CD14-positive monocyte (primary cell): ENCODE data around the gene PPFIA1. TPM values are rescaled to one million over a fixed set of nuclear protein-coding genes. Genes with fewer than 3 reads are reported as not detected.

Experiments used
- DNase-seq, 3 donors: peaks; one replicate each; pipeline ENCODE4 v3.0.0-alpha.2; 2011 to 2022
- H2AFZ ChIP-seq: 2 replicates; pipeline ENCODE4 v1.6.0; 2012; ENCODE audit warnings: mild to moderate bottlenecking, low read depth, low read length, inconsistent platforms; ENCODE audit not compliant: insufficient read depth, poor library complexity, severe bottlenecking
- H3K27ac ChIP-seq, 2 donors: 1 replicate in 1 of 2; 2 replicates in 1 of 2; pipeline ENCODE4 v1.5.1; 2012 to 2013; ENCODE audit warnings: low read length in 2 of 2, control low read depth in 1 of 2, inconsistent platforms in 1 of 2, low read depth in 1 of 2, mild to moderate bottlenecking in 1 of 2
- H3K27me3 ChIP-seq, 2 donors: one replicate each; pipeline versions ENCODE4 v1.6.0 to v1.6.1; 2011 to 2013; ENCODE audit warnings: low read length in 2 of 2; ENCODE audit not compliant: control insufficient read depth in 2 of 2, insufficient read depth in 2 of 2
- H3K36me3 ChIP-seq, 2 donors: replicated peaks in 1 of 2; 1 replicate in 1 of 2; 2 replicates in 1 of 2; pipeline versions ENCODE4 v1.5.1 to v1.6.1; 2012 to 2013; ENCODE audit warnings: low read length in 2 of 2, control low read depth in 1 of 2, inconsistent platforms in 1 of 2, mild to moderate bottlenecking in 1 of 2; ENCODE audit not compliant: insufficient read depth in 2 of 2, control insufficient read depth in 1 of 2
- H3K4me1 ChIP-seq, 2 donors: 1 replicate in 1 of 2; 2 replicates in 1 of 2; pipeline versions ENCODE4 v1.5.1 to v1.6.1; 2012 to 2013; ENCODE audit warnings: low read length in 2 of 2, control low read depth in 1 of 2, inconsistent platforms in 1 of 2, mild to moderate bottlenecking in 1 of 2, moderate library complexity in 1 of 2; ENCODE audit not compliant: insufficient read depth in 2 of 2, control insufficient read depth in 1 of 2
- H3K4me2 ChIP-seq: replicated peaks from 2 replicates; pipeline ENCODE3; 2012; ENCODE audit warnings: low read length, moderate library complexity, mild to moderate bottlenecking; ENCODE audit not compliant: poor library complexity, severe bottlenecking; ENCODE audit errors: extremely low read depth
- H3K4me3 ChIP-seq, 3 experiments: fragments of 200-600 bp in 1 of 3; sonication (generic) in 1 of 3; replicated peaks in 1 of 3; 1 replicate in 2 of 3; 2 replicates in 1 of 3; pipeline ENCODE4 v1.5.1; 2011 to 2013; ENCODE audit warnings: low read length in 3 of 3, mild to moderate bottlenecking in 3 of 3, control low read depth in 2 of 3, low read depth in 2 of 3, inconsistent platforms in 1 of 3, moderate library complexity in 1 of 3
- H3K79me2 ChIP-seq: 2 replicates; pipeline ENCODE4 v1.6.0; 2012; ENCODE audit warnings: mild to moderate bottlenecking, control low read depth, inconsistent platforms, low read length, moderate library complexity; ENCODE audit not compliant: insufficient read depth
- H3K9ac ChIP-seq: 2 replicates; pipeline ENCODE4 v1.6.0; 2017; ENCODE audit warnings: low read length, mild to moderate bottlenecking; ENCODE audit not compliant: insufficient read depth, poor library complexity, severe bottlenecking
- H3K9me3 ChIP-seq, 2 donors: replicated peaks in 1 of 2; 1 replicate in 1 of 2; 2 replicates in 1 of 2; pipeline versions ENCODE4 v1.5.1 to v1.6.1; 2012 to 2013; ENCODE audit warnings: low read length in 2 of 2, control low read depth in 1 of 2; ENCODE audit not compliant: control insufficient read depth in 1 of 2, insufficient read depth in 1 of 2
- H4K20me1 ChIP-seq: 2 replicates; pipeline ENCODE4 v1.6.0; 2012; ENCODE audit warnings: mild to moderate bottlenecking, low read length, control low read depth, moderate library complexity; ENCODE audit not compliant: insufficient read depth
- H3K27ac Mint-ChIP-seq, 7 donors: one replicate each; pipeline ENCODE4 v1.8.0; 2020; ENCODE audit warnings: mild to moderate bottlenecking in 7 of 7, mixed read lengths in 7 of 7, moderate library complexity in 6 of 7, inconsistent platforms in 2 of 7
- H3K27me3 Mint-ChIP-seq, 3 donors: one replicate each; pipeline ENCODE4 v1.8.0; 2021 to 2022; ENCODE audit warnings: low read depth in 3 of 3, mild to moderate bottlenecking in 3 of 3, mixed read lengths in 3 of 3, moderate library complexity in 3 of 3, inconsistent platforms in 1 of 3
- H3K36me3 Mint-ChIP-seq, 2 donors: one replicate each; pipeline ENCODE4 v1.8.0; 2020; ENCODE audit warnings: mixed read lengths in 2 of 2, inconsistent platforms in 1 of 2, mild to moderate bottlenecking in 1 of 2
- H3K4me1 Mint-ChIP-seq: one replicate; pipeline ENCODE4 v1.8.0; 2020; ENCODE audit warnings: mild to moderate bottlenecking, mixed read lengths
- H3K4me3 Mint-ChIP-seq, 2 donors: one replicate each; pipeline ENCODE4 v1.8.0; 2020; ENCODE audit warnings: mild to moderate bottlenecking in 2 of 2, mixed read lengths in 2 of 2, moderate library complexity in 1 of 2
- H3K9me3 Mint-ChIP-seq, 7 donors: one replicate each; pipeline ENCODE4 v1.8.0; 2020 to 2022; ENCODE audit warnings: mixed read lengths in 7 of 7, mild to moderate bottlenecking in 6 of 7, moderate library complexity in 6 of 7, inconsistent platforms in 2 of 7
- WGBS: methylation state at CpG from one replicate; pipeline ENCODE4 v1.1.5; 2013; ENCODE audit warnings: missing lambda C conversion rate; ENCODE audit not compliant: insufficient coverage; 5-methylcytosine and 5-hydroxymethylcytosine counted together
- intact Hi-C, 2 donors: fragments of 100-400 bp; cut with micrococcal nuclease; formaldehyde crosslinking; loops; one replicate each; pipeline versions ENCODE4 v1.15.0 to v1.15.1; 2023
- polyA plus RNA-seq, 3 donors: library from polyadenylated mRNA; depleted of rRNA in 1 of 3; unstranded in 2 of 3; stranded (reverse) in 1 of 3; fragments of 300-500 nt in 2 of 3; fragments of >200 nt in 1 of 3; fragmentation: Illumina TruSeq in 2 of 3; gene quantifications; 1 replicate in 2 of 3; 2 replicates in 1 of 3; pipeline ENCODE4 v1.2.3, GENCODE V29; 2012 to 2021
- TF ChIP-seq, protein P1 (sequence below): fragments of 200-600 bp; IDR thresholded peaks from one replicate; pipeline ENCODE4 v1.8.0; 2022; ENCODE audit warnings: antibody characterized with exemption, mild to moderate bottlenecking

PPFIA1 gene
- polyA plus RNA-seq, 3 donors = 7.5 to 65.7 (median 15.5) TPM

DNA sequence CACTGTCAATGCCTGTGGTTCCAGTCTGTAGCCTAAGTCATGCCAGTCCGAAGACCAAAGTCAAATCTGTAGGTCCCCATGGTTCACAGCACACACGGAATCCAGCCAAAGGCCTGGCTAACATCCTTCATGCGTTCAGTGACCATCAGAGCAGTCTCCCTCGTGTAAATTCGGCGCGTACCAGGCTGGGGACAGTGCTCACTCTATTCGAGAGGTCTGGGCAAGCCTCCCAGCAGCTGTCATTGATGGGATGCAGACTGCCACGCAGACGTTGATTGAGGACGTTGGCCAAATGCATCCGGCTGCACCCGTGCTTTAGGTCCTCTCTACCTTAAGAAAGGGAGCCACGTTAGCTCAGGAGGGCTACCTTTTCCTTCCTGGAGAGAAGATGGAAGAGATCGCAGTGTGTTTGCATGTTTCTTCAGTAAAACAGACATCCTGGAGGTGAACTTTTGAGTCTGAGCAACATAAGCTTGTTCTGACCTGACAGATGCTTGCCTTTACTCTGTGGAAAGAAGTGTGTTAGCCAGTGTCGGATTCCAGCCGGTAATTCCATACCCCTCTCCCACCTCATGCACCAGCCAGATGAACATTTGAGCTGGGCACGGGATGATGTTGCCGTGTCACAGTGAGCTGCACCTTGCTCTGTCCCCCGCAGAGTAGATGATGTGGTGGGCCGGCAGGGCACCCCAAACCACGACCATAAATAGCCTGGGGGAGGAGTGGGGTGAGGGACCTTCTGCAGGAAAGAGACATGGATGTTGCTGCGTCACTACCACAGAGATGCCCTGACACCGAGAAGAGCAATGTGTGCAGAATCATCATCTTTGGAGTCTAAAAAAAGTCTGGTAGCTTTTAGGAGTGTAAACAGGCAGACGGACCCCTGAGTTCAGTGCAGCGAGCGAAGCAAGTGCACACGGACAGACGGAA is 140.1 kb downstream of the PPFIA1 start:
- H3K4me1 ChIP-seq = peaks cover 6 to 7% of the 10 kb centered on the region in 2 donors
- H3K4me3 ChIP-seq = no peak overlapping the region
- H3K9me3 Mint-ChIP-seq = peaks cover 0 to 8% (median 2%) of the 10 kb centered on the region in 7 donors
- WGBS = 67% methylated on average over 17 of the region's 29 CpGs
- H3K79me2 ChIP-seq = no peaks in the 10 kb centered on the region
- H4K20me1 ChIP-seq = peaks cover 21% of the 10 kb centered on the region
- H2AFZ ChIP-seq = no peak overlapping the region
- H3K9ac ChIP-seq = no peak overlapping the region
- no peak overlapping the region for H3K4me2 ChIP-seq
- H3K27ac Mint-ChIP-seq = no peak overlapping the region
- H3K27ac ChIP-seq = no peak overlapping the region
- H3K9me3 ChIP-seq = peaks cover 0 to 18% of the 10 kb centered on the region in 2 donors
- peaks cover 0 to 2% of the 10 kb centered on the region in 2 donors for H3K36me3 Mint-ChIP-seq
- TF ChIP-seq, protein P1, sequence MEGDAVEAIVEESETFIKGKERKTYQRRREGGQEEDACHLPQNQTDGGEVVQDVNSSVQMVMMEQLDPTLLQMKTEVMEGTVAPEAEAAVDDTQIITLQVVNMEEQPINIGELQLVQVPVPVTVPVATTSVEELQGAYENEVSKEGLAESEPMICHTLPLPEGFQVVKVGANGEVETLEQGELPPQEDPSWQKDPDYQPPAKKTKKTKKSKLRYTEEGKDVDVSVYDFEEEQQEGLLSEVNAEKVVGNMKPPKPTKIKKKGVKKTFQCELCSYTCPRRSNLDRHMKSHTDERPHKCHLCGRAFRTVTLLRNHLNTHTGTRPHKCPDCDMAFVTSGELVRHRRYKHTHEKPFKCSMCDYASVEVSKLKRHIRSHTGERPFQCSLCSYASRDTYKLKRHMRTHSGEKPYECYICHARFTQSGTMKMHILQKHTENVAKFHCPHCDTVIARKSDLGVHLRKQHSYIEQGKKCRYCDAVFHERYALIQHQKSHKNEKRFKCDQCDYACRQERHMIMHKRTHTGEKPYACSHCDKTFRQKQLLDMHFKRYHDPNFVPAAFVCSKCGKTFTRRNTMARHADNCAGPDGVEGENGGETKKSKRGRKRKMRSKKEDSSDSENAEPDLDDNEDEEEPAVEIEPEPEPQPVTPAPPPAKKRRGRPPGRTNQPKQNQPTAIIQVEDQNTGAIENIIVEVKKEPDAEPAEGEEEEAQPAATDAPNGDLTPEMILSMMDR = no peak
- H3K27me3 ChIP-seq = peaks cover 62 to 98% of the 10 kb centered on the region in 2 donors
- H3K36me3 ChIP-seq = no peaks in the 10 kb centered on the region
- intact Hi-C loops = no loop called here
- peaks cover 7% of the 10 kb centered on the region for H3K4me1 Mint-ChIP-seq
- H3K4me3 Mint-ChIP-seq = peak overlapping the region in 1 of 2 donors; percentile 77
- DNase-seq = no peak
- peaks cover 95 to 97% (median 96%) of the 10 kb centered on the region in 3 donors for H3K27me3 Mint-ChIP-seq

DNA sequence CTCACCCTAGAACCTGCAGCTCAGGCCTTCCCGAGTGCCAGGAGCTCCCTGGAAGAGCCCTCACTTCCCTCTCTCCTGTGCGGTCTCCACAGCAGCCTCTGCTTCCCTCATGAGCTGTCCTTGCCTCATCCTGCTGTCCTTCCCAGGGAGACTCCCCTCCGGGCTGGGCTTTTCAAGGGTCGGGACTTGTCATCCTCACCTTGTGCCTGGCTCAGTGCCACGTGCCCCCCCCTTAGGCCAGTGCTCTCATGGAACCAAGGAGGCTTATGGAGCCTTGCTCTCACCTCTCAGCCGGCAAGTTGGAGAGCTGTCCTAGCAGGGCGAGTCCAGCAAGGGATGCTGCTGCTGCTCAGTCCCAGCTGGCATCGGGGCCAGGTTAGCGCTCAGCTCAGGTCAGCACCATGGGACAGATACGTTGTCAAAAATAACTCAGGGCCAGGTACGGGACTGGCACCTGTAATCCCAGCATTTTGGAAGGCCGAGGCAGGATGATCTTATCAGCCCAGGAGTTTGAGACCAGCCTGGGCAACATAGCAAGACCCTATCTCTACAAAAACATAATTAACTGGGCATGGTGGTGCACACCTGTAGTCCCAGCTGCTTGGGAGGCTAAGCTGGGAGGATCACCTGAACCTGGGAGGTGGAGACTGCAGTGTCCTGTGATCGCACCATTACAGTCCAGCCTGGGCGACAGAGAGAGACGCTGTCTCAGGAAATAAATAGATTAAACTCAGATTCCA is 141.4 kb downstream of the PPFIA1 start:
- Histone ChIP-seq H3K36me3 (no peaks in the 10 kb centered on the region), H3K4me1 (peaks cover 14 to 16% of the 10 kb centered on the region in 2 donors), H3K9ac (no peak overlapping the region), H3K27ac (no peak overlapping the region), H3K4me2 (no peak overlapping the region), H3K4me3 (no peak overlapping the region), H4K20me1 (peaks cover 25% of the 10 kb centered on the region), H2AFZ (no peak overlapping the region), H3K27me3 (peaks cover 53 to 98% of the 10 kb centered on the region in 2 donors), H3K79me2 (no peaks in the 10 kb centered on the region), H3K9me3 (peaks cover 0 to 15% of the 10 kb centered on the region in 2 donors)
- 89% methylated on average over 15 of the region's 15 CpGs for WGBS
- Mint-ChIP-seq H3K36me3 (peaks cover 0 to 2% of the 10 kb centered on the region in 2 donors), H3K4me3 (peak overlapping the region in 1 of 2 donors; percentile 82), H3K4me1 (peaks cover 16% of the 10 kb centered on the region), H3K9me3 (peaks cover 0 to 8% (median 2%) of the 10 kb centered on the region in 7 donors), H3K27ac (no peak overlapping the region), H3K27me3 (peaks cover 93 to 98% (median 96%) of the 10 kb centered on the region in 3 donors)
- DNase-seq = no peak
- TF ChIP-seq, protein P1 = no peak
- intact Hi-C loops = no loop called here
